Measurements from ENCODE around the gene TRABD2B.

TRABD2B gene

GRCh38 chr1:47722909-47723580 is 274.1 kb downstream of the TRABD2B start:
- no peak overlapping the region for H3K27ac ChIP-seq

GRCh38 chr1:47722101-47722500 is 275.1 kb downstream of the TRABD2B start:
- no peak for TF ChIP-seq CTCF (conservative IDR thresholded peaks at IDR 0.05)
- no peak overlapping the region for H3K27ac ChIP-seq

More at GRCh38 chr1:47722909-47723580, 274.1 kb downstream of the TRABD2B start:
- no peak for TF ChIP-seq CTCF (conservative IDR thresholded peaks at IDR 0.05)

DNA sequence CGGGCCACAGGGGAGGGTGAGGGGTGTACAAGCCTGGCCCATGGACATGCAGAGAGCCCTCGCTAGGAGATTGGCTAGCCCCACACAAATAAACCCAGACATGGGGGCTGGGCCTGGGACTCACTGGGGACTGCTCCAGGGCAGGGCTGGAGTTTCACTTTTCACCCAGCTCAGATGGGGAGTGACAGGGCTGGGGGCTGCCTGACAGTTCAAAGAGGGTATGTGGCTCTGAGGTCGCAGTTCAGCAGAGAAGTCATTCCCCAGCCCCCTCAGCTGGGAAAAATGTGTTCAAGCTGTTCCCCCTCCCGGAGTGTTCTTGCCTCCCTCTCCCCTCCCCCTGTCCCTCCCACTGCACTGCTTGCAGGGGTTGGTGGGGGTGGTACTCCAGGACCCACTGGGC is 277.1 kb downstream of the TRABD2B start:
- H3K27ac ChIP-seq = no peak overlapping the region
- no peak for TF ChIP-seq CTCF (conservative IDR thresholded peaks at IDR 0.05)

GRCh38 chr1:47717341-47717740 is 279.8 kb downstream of the TRABD2B start:
- no peak for TF ChIP-seq CTCF (conservative IDR thresholded peaks at IDR 0.05)
- no peak overlapping the region for H3K27ac ChIP-seq

DNA sequence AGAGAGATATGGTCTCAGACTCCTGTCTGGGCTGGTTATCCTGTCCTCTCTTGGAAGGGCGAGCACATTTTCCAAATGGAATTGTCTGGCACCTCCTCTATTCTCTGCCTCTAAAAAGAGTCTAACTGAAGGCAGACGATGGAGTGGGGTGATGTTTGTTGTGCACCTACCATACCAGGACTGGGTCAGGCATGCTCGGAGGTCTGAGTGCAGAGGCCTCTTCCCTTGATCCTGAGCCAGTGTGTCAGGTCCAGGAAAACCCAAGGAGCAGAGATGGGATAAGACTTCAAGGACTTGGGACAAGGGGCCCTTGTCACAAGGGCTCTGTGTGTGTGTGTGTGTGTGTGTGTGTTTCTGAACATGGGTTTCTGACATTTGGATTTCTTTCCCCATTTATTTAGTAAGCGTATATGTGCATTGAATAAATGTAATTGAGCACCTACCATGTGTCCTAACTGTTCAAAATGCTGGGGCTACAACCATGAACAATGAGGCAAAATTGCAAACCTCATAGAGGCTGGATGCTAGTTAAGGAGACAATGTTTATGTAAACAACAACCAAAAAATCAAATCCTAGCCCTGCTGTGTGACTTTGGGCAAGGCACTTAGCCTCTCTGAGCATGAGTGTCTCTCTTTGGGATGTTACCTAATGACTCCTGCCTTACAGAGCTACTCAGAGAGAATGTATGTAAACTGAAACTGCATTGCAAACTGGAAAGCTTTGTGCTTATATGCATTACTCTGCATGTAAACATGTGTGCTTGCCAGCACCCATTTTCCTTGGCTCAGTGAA is 283.0 kb downstream of the TRABD2B start:
- TF ChIP-seq CTCF (conservative IDR thresholded peaks at IDR 0.05) = no peak
- no peak overlapping the region for H3K27ac ChIP-seq

DNA sequence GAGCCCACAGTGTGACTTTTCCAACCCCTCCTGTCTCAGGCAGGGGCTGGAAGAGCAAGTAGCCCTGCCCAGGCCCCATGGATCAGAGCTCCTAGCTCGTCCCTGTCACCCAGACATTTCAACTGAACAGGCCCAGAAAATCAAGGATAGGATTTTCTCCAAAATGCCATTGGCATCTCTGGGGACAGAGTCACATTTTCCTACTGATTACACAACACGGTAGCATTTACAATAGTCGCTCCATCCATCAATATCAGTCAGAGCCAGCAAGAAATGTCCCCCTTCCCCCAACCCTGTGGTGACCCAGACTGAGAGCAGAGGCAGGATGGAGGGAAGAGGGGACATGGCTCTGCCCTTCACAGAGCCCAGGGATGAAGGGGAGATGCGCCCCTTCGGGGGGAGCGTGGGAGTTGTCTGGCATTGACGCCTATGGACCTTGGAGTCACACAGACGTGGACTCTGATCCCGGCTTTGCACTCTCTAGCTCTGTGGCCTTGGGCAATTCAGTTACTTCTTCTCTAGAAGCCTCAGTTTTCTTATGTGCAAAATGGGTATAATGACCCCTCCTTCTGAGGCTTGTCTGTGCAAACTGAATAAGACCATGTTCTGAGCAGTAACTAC is 283.7 kb downstream of the TRABD2B start:
- TF ChIP-seq CTCF (conservative IDR thresholded peaks at IDR 0.05) = no peak
- H3K27ac ChIP-seq = no peak overlapping the region

GRCh38 chr1:47712596-47713299 is 284.4 kb downstream of the TRABD2B start:
- H3K27ac ChIP-seq = no peak overlapping the region
- TF ChIP-seq CTCF (conservative IDR thresholded peaks at IDR 0.05) = no peak

All from VCaP (cell line).